Stimulated activated CD8-positive, alpha-beta memory T cell treated with anti-CD3 and anti-CD28 coated beads, Interleukin-7, amount 100 ng/mL, for 1 hour (primary cell): ENCODE measurements around the gene SH2D3C.

Source experiments
- DNase-seq, 2 donors: peaks; one replicate each; pipeline ENCODE4 v3.0.0-alpha.2; 2020; ENCODE audit warnings: low read depth in 2 of 2

SH2D3C gene

GRCh38 chr9:127778280-127779135 lies at the start of gene SH2D3C:
TSS of gene SH2D3C (minus strand) at chr9:127778666. CDS start at chr9:127778627, 39 bp downstream.
- DNase-seq = no peak

GRCh38 chr9:127826253-127826913 lies 47.9 kb upstream of the SH2D3C start:
- DNase-seq = no peak

- DNase-seq = no peak
Observed at GRCh38 chr9:127825319-127826051, 47.0 kb upstream of the SH2D3C start.

- DNase-seq = no peak
Observed at GRCh38 chr9:127822108-127822507, 43.6 kb upstream of the SH2D3C start.

- no peak for DNase-seq
Observed at GRCh38 chr9:127818574-127818973, 40.1 kb upstream of the SH2D3C start.

GRCh38 chr9:127817881-127818434 lies 39.5 kb upstream of the SH2D3C start:
- no peak for DNase-seq

GRCh38 chr9:127816728-127817127 lies 38.3 kb upstream of the SH2D3C start:
- DNase-seq = no peak

- DNase-seq = no peak
Observed at GRCh38 chr9:127816362-127816725, 37.9 kb upstream of the SH2D3C start.

- DNase-seq = no peak
Observed at GRCh38 chr9:127815512-127816361, 37.3 kb upstream of the SH2D3C start.

GRCh38 chr9:127814619-127815511 lies 36.4 kb upstream of the SH2D3C start:
- no peak for DNase-seq

- no peak for DNase-seq
Observed at GRCh38 chr9:127813686-127814226, 35.3 kb upstream of the SH2D3C start.

GRCh38 chr9:127812936-127813675 lies 34.6 kb upstream of the SH2D3C start:
- DNase-seq = no peak

- no peak for DNase-seq
Observed at GRCh38 chr9:127812011-127812410, 33.5 kb upstream of the SH2D3C start.

GRCh38 chr9:127810378-127811187 lies 32.1 kb upstream of the SH2D3C start:
- no peak for DNase-seq

GRCh38 chr9:127809540-127810377 lies 31.3 kb upstream of the SH2D3C start:
- DNase-seq = no peak

- DNase-seq = no peak
Observed at GRCh38 chr9:127809002-127809539, 30.6 kb upstream of the SH2D3C start.

- no peak for DNase-seq
Observed at GRCh38 chr9:127808347-127809001, 30.0 kb upstream of the SH2D3C start.
